Activated T-cell treated with anti-CD3 and anti-CD28 coated beads for 48 hours (primary cell): ENCODE results near the gene TNFRSF4.

Experiments
- DNase-seq: peaks from one replicate; pipeline ENCODE4 v3.0.0-alpha.2; 2020; ENCODE audit warnings: low read depth

TNFRSF4 gene

DNA sequence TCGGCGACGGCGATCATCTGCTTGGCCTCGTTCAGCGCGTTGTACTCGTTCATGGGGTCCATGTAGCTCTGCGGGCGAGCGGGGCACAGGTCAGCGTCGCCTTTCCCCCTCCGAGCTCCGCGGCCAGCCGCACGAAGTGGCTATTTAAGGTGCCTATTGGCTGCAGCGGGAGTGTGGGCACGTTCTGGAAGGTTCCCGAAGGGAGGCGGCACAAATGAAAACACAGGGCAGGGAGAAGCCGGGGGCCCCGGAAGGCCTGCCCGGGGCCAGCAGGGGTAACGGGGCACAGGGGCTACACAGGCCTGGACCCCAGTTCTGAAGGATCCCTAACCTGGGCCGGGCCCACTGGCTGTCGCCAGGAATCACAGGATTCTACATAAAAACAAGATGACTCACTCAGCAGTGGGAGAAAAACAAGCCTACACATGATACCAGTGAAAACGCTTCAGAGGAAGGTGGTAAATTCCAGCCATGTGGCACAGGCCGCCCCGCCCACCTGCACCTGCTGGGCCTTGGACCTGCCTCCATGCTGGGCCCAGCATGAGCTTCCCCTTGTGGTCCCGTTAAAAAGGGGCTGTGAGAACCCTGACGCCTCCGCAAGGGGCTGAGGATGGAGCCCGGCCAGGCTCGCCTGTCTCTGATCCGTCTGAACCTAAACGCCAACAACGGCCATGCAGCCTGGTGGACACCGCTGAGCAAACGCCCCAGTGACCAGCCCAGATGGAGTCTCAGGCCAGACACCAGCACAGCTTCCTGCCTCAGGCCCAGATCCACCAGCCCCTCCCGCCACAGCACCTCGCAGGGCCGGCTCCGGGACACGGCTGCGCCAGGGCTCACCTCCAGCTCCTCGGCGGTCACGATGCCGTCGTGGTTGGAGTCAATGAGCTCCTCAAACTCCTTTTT is 3.9 kb upstream of the TNFRSF4 start:
- DNase-seq = no peak

DNA sequence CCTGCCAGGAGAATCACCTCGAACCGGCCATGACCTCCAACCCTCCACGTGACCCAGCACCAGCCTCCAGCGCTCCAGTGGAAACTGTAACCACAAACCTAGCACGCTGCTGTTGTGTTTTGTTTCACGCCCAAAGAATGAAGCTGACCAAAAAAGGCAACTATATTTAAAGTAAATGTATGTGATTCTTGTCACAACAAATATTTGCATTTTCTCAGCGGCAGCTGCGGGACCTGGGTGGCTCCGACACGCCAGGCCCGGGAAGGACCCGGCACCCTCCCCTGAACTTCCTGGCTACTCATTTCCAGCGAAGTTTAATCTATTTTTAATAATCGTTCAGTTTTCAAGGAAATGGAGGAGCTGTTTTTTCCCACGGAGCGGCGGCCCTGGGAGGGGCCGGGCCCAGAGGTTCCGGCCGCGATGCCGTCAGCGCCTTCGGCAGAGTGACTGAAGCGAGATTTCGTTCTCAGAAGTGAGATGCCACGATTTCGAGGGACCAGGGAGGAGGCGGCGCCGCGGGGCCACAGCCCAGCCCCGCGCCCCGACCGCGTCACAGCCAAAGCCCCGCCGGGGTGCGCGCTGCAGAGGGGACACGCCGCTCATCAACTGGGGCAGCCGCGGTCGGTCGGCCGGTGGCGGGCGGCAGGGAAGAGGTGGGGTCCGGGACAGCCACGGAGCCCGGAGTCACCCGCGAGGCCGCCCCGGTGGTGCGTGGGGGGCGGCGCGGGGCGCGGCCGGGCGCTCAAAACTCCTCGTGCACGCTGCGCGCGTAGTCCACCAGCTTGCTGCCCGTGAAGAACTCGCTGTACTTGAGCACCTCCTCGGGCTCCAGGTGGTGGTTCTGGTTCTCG is 3.0 kb upstream of the TNFRSF4 start:
- DNase-seq = no peak

GRCh38 chr1:1215881-1216605 is 2.1 kb upstream of the TNFRSF4 start:
- DNase-seq = no peak

- DNase-seq = no peak
Measured at GRCh38 chr1:1215080-1215676, 1.2 kb upstream of the TNFRSF4 start.

DNA sequence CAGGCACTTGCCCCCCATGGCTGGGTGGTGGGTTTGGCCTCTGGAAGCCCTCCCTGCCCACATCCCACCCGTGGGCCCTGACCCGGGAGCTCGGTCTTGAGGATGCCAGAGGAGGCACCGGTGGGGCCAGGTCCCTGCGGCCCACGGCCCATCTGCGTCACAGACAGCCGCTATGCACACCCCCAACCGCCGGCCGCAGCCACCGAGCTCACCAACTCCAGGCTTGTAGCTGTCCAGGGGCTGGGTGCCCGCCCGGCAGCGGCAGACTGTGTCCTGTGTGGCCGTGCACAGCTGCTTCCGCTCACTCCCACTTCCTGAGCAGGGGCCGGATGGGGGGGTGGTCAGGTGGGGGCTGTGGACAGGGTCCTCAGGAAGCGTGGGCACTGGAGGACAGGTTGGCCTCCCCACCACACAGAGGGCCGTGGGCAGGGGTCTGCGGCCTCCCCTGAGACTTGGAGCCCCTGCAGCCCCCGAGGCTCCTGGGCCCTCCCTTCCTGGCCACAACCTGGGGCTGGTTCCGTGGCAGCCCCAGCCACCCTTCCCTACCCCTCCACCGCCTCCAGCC is 1.1 kb downstream of the TNFRSF4 start:
- no peak for DNase-seq

- DNase-seq = no peak
Measured at GRCh38 chr1:1211541-1212441, 2.2 kb downstream of the TNFRSF4 start.

GRCh38 chr1:1210726-1211540 is 3.0 kb downstream of the TNFRSF4 start:
- no peak for DNase-seq

GRCh38 chr1:1208713-1209433 is 5.1 kb downstream of the TNFRSF4 start:
- no peak for DNase-seq

- no peak for DNase-seq
Measured at GRCh38 chr1:1207571-1207892, 6.4 kb downstream of the TNFRSF4 start.

DNA sequence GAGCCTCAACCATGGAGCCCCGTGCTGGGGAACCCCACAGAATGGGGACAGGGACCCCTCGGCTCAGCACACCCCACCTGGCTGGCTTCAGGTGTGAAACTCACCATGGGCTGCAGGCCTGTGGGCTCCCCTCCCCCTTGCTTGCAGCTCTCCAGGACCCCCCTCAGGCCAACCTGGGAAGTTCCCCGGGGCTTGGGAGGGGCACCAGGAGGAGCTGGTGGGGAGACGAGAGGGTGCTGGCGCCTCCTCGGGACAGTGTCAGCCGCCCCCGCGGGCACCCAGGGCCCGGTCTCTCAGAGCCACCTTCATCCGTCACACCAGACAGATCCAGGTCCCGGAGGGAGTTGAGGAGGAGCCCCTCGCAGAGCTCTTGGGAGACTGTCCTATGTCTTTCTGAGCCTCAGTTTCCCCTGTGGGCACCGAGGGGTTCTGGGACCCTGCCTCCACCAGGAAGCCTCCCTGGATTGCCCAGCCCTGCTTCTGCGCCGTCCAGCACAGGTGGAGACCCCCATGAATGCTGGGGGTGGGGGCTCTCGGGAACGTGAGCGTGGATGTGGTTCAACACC is 6.9 kb downstream of the TNFRSF4 start:
- no peak for DNase-seq

DNA sequence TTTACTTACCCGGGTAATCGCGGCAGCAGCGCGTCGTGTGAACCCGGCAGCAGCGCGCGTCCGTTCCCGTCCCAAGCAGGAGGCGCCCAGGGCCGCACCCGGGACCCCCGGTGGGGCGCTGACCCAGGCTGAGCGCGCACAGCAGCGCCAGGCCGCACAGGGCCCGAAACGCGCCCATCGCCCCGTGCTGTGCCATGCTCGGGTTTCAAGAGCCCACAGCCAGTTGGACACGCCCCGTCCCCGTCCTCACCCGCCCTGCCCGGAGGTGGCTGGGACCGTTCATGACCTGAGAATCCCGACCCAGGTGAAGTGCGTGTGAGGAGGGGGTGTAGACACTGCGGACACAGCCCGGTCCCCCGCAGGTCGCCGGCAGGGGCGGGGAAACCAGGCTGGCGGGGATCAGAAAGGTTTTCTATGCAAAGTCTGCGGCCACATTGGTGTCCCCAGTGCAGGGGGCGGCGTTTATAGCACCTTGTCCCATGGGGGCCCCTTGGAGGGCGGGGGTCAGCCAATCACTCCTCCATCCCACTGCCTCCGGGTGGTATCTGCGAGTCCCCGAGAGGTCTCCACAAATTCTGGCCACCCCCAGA is 7.5 kb downstream of the TNFRSF4 start, which contains the start of gene TNFRSF18:
Gene TNFRSF18 (minus strand): TSS at position 217 of the 590 bp plus-strand sequence. CDS start 21 bp downstream, at position 196.
- no peak for DNase-seq

- no peak for DNase-seq
Measured at GRCh38 chr1:1205769-1206375, 8.1 kb downstream of the TNFRSF4 start.

- no peak for DNase-seq
Measured at GRCh38 chr1:1204998-1205768, 8.8 kb downstream of the TNFRSF4 start.

GRCh38 chr1:1204425-1204920 is 9.5 kb downstream of the TNFRSF4 start:
- DNase-seq = no peak

DNA sequence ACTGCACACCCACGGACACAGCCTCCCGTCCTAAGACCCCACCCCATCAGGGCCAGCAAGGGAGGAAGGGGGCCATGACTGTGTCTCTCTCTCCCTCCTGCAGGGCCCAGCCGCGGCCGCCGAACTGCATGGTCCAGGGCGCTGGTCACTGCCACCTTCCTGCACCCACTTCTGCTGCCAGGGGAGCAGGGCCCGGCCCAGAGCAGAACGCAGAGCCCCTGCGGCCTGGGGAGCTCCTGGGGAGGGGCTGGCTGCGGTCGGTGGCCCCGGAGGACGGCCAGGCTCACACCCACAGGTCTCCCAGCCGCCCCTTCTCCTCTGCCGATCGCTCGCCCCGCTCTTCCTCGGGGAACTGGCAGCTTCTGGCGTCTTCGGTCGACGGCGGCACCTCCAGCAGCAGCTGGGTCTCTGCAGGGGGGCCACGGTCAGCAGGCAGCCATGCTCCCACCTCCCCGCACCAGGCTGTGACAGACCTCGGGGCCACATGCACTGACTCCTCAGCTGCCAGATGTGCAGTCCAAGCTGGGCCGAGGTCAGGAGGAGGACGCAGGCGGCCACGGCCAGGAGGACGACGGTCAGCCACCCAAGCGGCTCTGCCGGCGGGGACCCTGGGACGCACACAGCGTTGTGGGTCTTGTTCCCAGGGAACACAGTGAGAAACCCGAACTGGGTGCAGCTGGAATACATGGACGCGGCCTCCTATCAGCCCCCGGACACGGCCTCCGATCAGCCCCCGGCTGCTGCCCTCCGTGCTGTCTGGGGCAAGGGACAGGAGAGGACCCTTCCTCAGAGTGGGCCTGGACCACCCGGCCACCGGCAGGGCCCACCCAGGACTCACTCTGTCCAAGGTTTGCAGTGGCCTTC is 10.2 kb downstream of the TNFRSF4 start:
- DNase-seq = no peak
